ENCODE measurements around the gene AGFG2.

DNA sequence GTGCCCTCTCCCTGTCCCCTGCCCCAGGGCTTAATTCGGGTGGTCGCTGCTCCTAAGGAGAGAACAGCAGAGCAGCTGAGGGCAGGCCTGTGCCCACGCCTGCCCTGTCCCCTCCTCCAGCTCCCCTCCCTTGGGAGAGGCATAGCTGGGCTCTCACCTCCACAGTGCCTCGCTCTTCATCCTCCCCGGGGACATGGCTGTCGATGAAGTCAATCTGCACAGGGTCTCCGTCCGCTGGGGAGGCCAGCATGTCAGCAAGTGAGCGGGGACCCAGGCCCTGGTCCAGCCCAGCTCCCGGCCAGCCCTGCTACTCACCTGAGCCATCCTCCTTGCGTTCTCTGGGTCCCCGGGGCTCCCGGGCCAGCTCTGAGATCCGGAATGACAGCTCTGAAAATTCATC lies 38.5 kb downstream of the AGFG2 start:
- TF ChIP-seq EP300 (IDR thresholded peaks at IDR 0.05; ENCODE audit: borderline replicate concordance in 1 of 2, control insufficient read depth in 1 of 2, low read depth in 2 of 2, low read length in 2 of 2) (no peak), POLR2AphosphoS5 (IDR thresholded peaks at IDR 0.05; ENCODE audit: low read length) (no peak), RAD51 (IDR thresholded peaks at IDR 0.05) (no peak), SREBF2 (IDR thresholded peaks at IDR 0.05; ENCODE audit: low read length) (no peak), BHLHE40 (IDR thresholded peaks at IDR 0.05; ENCODE audit: borderline replicate concordance in 1 of 2, low read depth in 2 of 2, low read length in 1 of 2) (no peak), RAD21 (IDR thresholded peaks at IDR 0.05; ENCODE audit: insufficient read depth, low read depth, low read length) (no peak), SMC3 (IDR thresholded peaks at IDR 0.05; ENCODE audit: borderline replicate concordance, low read length) (no peak), PAX8 (IDR thresholded peaks at IDR 0.05) (no peak), ZBTB33 (IDR thresholded peaks at IDR 0.05) (no peak)
- TF ChIP-seq, protein P1, sequence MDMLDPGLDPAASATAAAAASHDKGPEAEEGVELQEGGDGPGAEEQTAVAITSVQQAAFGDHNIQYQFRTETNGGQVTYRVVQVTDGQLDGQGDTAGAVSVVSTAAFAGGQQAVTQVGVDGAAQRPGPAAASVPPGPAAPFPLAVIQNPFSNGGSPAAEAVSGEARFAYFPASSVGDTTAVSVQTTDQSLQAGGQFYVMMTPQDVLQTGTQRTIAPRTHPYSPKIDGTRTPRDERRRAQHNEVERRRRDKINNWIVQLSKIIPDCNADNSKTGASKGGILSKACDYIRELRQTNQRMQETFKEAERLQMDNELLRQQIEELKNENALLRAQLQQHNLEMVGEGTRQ (IDR thresholded peaks at IDR 0.05; ENCODE audit: borderline replicate concordance, low read depth, low read length): no peak
- TF ChIP-seq, protein P2, sequence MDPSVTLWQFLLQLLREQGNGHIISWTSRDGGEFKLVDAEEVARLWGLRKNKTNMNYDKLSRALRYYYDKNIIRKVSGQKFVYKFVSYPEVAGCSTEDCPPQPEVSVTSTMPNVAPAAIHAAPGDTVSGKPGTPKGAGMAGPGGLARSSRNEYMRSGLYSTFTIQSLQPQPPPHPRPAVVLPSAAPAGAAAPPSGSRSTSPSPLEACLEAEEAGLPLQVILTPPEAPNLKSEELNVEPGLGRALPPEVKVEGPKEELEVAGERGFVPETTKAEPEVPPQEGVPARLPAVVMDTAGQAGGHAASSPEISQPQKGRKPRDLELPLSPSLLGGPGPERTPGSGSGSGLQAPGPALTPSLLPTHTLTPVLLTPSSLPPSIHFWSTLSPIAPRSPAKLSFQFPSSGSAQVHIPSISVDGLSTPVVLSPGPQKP (IDR thresholded peaks at IDR 0.05; ENCODE audit: low read depth, low read length): no peak
- TF ChIP-seq, protein P3, sequence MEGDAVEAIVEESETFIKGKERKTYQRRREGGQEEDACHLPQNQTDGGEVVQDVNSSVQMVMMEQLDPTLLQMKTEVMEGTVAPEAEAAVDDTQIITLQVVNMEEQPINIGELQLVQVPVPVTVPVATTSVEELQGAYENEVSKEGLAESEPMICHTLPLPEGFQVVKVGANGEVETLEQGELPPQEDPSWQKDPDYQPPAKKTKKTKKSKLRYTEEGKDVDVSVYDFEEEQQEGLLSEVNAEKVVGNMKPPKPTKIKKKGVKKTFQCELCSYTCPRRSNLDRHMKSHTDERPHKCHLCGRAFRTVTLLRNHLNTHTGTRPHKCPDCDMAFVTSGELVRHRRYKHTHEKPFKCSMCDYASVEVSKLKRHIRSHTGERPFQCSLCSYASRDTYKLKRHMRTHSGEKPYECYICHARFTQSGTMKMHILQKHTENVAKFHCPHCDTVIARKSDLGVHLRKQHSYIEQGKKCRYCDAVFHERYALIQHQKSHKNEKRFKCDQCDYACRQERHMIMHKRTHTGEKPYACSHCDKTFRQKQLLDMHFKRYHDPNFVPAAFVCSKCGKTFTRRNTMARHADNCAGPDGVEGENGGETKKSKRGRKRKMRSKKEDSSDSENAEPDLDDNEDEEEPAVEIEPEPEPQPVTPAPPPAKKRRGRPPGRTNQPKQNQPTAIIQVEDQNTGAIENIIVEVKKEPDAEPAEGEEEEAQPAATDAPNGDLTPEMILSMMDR (IDR thresholded peaks at IDR 0.05 in 2 of 3, conservative IDR thresholded peaks at IDR 0.05 in 1 of 3; ENCODE audit: control insufficient read depth in 2 of 3, extremely low read depth in 1 of 3, insufficient read depth in 1 of 3, low read depth in 3 of 3, low read length in 3 of 3): no peak

Measured in GM12878 (cell line).